Thyroid gland (tissue), 4 donors: ENCODE data around the gene SMIM1. TPM values are rescaled to one million over a fixed set of nuclear protein-coding genes. Genes with fewer than 3 reads are reported as not detected.

Source experiments
- DNase-seq, 2 donors: peaks; one replicate each; pipeline ENCODE4 v3.0.0-alpha.2; 2019
- H3K27ac ChIP-seq, 3 donors: fragments of 200-600 bp; sonication (generic); 1 replicate in 2 of 3; 2 replicates in 1 of 3; pipeline ENCODE4 v1.5.1; 2016 to 2019; ENCODE audit warnings: mild to moderate bottlenecking in 1 of 3, moderate library complexity in 1 of 3
- H3K27me3 ChIP-seq: fragments of 200-600 bp; sonication (generic); one replicate; pipeline ENCODE4 v1.5.1; 2019
- H3K36me3 ChIP-seq, 2 donors: fragments of 200-600 bp; sonication (generic); one replicate each; pipeline ENCODE4 v1.5.1; 2016 to 2019
- H3K4me1 ChIP-seq, 2 donors: fragments of 200-600 bp; sonication (generic); one replicate each; pipeline ENCODE4 v1.5.1; 2017 to 2019
- H3K4me3 ChIP-seq, 3 donors: fragments of 200-600 bp; sonication (generic); replicated peaks in 1 of 3; 1 replicate in 2 of 3; 2 replicates in 1 of 3; pipeline ENCODE4 v1.5.1; 2016; ENCODE audit warnings: mild to moderate bottlenecking in 1 of 3
- H3K9me3 ChIP-seq: fragments of 200-600 bp; sonication (generic); one replicate; pipeline ENCODE4 v1.5.1; 2017
- CTCF ChIP-seq, 6 experiments: fragments of 200-600 bp in 3 of 6; fragments of 450-650 bp in 3 of 6; sonication (generic) in 3 of 6; IDR thresholded peaks; one replicate each; pipeline ENCODE4 v1.5.1; 2016 to 2019; ENCODE audit warnings: antibody characterized with exemption in 6 of 6, mild to moderate bottlenecking in 2 of 6, inconsistent platforms in 1 of 6, moderate library complexity in 1 of 6
- POLR2A ChIP-seq, 2 donors: fragments of 450-650 bp; IDR thresholded peaks; one replicate each; pipeline ENCODE4 v1.6.1; 2017; ENCODE audit warnings: antibody characterized with exemption in 2 of 2, mild to moderate bottlenecking in 2 of 2, moderate library complexity in 1 of 2
- WGBS, 2 donors: methylation state at CpG; one replicate each; pipeline ENCODE4 v1.1.5; 2017; 5-methylcytosine and 5-hydroxymethylcytosine counted together
- intact Hi-C: fragments of 100-400 bp; cut with DNase I; formaldehyde crosslinking; loops from one replicate; pipeline ENCODE4 v1.15.1; 2023
- total RNA-seq, 4 donors: library from RNA; depleted of rRNA; stranded (reverse); fragments of >200 nt; gene quantifications; one replicate each; pipeline ENCODE4 v1.2.3, GENCODE V29; 2016

SMIM1 gene
- total RNA-seq, 4 donors from 2014 or later, result 8.6 to 20.2 (median 9.7) TPM

GRCh38 chr1:3731583-3732433, 40.7 kb upstream of the SMIM1 start:
- TF ChIP-seq CTCF (IDR thresholded peaks at IDR 0.05) (no peak), POLR2A (IDR thresholded peaks at IDR 0.05) (no peak)

DNA sequence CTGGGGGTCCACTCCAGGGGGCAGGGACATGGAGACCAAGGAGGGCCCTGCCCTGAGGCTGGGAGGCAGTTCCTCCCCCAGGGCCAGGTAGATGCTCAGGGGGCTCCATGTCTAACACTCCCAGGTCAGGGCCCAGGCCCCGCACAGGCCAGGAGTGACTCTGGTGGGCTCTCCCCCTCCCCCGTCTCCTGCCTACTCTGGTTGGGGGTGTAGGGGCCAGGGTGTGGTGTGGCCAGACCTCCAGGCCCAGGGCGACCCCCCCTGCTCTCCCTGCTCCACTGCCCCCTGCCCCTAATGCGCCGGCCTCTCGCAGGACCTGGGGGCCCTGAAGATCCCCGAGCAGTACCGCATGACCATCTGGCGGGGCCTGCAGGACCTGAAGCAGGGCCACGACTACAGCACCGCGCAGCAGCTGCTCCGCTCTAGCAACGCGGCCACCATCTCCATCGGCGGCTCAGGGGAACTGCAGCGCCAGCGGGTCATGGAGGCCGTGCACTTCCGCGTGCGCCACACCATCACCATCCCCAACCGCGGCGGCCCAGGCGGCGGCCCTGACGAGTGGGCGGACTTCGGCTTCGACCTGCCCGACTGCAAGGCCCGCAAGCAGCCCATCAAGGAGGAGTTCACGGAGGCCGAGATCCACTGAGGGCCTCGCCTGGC, 40.0 kb upstream of the SMIM1 start:
- Histone ChIP-seq H3K4me3 (no peak overlapping the region), H3K27me3 (no peaks in the 10 kb centered on the region), H3K27ac (no peak overlapping the region), H3K4me1 (peaks cover 18 to 38% of the 10 kb centered on the region in 2 donors), H3K36me3 (no peaks in the 10 kb centered on the region), H3K9me3 (no peaks in the 10 kb centered on the region)
- WGBS, 2 donors, result 51 to 55% methylated on average over 22 to 32 of the region's 37 CpGs
- TF ChIP-seq POLR2A (IDR thresholded peaks at IDR 0.05) (no peak), CTCF (IDR thresholded peaks at IDR 0.05) (no peak)
- no peak for DNase-seq
- intact Hi-C loops, result no loop called here

More at GRCh38 chr1:3731583-3732433, 40.7 kb upstream of the SMIM1 start:
- no peak overlapping the region for H3K27ac ChIP-seq
- H3K9me3 ChIP-seq, result no peaks in the 10 kb centered on the region
- no peaks in the 10 kb centered on the region for H3K27me3 ChIP-seq
- no peaks in the 10 kb centered on the region for H3K36me3 ChIP-seq
- peaks cover 15 to 33% of the 10 kb centered on the region in 2 donors for H3K4me1 ChIP-seq
- intact Hi-C loops, result no loop called here
- DNase-seq, result no peak
- H3K4me3 ChIP-seq, result no peak overlapping the region
- WGBS, 2 donors, result 70 to 77% methylated on average over 6 to 25 of the region's 25 CpGs

- Histone ChIP-seq H3K4me3 (no peak overlapping the region), H3K36me3 (peaks cover 2 to 3% of the 10 kb centered on the region in 2 donors), H3K9me3 (no peaks in the 10 kb centered on the region), H3K27ac (no peak overlapping the region), H3K4me1 (peaks cover 18 to 38% of the 10 kb centered on the region in 2 donors), H3K27me3 (no peaks in the 10 kb centered on the region)
- DNase-seq, result no peak
- no peak for TF ChIP-seq POLR2A (IDR thresholded peaks at IDR 0.05)
- no peak for TF ChIP-seq CTCF (IDR thresholded peaks at IDR 0.05)
- intact Hi-C loops, result no loop called here
- WGBS, 2 donors, result 85% methylated on average over 12 to 23 of the region's 29 CpGs
Observed at GRCh38 chr1:3733094-3733882, 39.3 kb upstream of the SMIM1 start.

GRCh38 chr1:3733883-3734589, 38.5 kb upstream of the SMIM1 start:
- Histone ChIP-seq H3K36me3 (peaks cover 7 to 10% of the 10 kb centered on the region in 2 donors), H3K9me3 (no peaks in the 10 kb centered on the region), H3K4me3 (no peak overlapping the region), H3K4me1 (peaks cover 18 to 38% of the 10 kb centered on the region in 2 donors), H3K27me3 (no peaks in the 10 kb centered on the region), H3K27ac (no peak overlapping the region)
- DNase-seq, result no peak
- TF ChIP-seq CTCF (IDR thresholded peaks at IDR 0.05), result no peak
- no peak for TF ChIP-seq POLR2A (IDR thresholded peaks at IDR 0.05)
- intact Hi-C loops, result no loop called here
- 88 to 91% methylated on average over 8 to 13 of the region's 17 CpGs for WGBS, 2 donors
